Lung microvascular endothelial cell (primary cell): Measurements from ENCODE around the gene INAFM1. TPM values are rescaled to one million over a fixed set of nuclear protein-coding genes. Genes with fewer than 3 reads are reported as not detected.

ENCODE experiments used
- DNase-seq, 2 donors: peaks; one replicate each; pipeline versions ENCODE4 v3.0.0 to v3.0.0-alpha.2; 2010; ENCODE audit warnings: low read depth in 2 of 2
- total RNA-seq: library from RNA; depleted of rRNA; stranded (reverse); fragments of >200 nt; gene quantifications from 2 replicates; pipeline ENCODE4 v1.2.1, GENCODE V29; 2014

Gene INAFM1
- total RNA-seq = 0.65 and 1.2 TPM in 2 replicates

DNA sequence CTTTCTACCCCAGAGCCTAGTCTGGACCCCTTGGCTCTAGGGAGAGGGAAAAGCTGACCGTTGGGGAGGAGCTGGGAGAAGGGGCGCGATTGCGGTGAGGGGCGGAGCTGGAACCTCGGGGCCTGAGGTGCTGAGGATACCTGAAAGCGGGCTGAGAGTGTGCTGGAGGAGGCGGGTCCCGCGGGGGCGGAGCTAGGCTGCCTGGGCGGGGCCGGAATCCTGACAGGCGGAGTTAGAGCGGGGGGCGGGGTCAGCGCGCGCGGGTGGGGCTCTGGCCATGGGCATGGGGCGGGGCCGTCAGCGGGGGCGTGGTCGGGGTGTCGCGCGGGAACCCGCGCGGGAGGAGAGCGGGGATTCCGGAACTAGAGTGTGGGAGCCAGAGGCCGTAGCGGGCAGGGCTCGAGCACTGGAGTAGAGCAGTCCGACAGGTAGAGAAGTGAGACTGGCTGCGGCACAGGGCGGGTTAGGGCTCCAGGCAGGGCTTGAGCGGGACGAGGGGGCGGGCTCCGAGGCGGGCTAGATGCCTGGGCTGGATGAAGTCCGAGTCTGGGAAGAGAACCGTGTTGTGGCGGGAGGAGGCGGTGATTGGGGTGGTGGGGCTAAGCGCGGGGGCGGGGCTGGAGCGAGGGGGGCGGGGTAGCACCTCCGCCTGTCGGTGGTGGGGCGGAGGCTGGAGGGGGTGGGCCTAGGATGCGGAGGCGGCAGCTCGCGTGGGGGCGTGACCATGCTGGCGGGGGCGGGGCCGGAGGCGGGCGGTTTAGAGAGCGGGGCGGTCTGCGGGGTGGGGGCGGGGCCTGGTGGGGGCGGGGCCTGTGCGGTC lies at the start of gene INAFM1:
Gene INAFM1, plus strand, starts transcription at position 815 of the 820 bp plus-strand sequence. CDS start 35 bp downstream, outside the sequence.
- peak; percentile 93 to 97 for DNase-seq

DNA sequence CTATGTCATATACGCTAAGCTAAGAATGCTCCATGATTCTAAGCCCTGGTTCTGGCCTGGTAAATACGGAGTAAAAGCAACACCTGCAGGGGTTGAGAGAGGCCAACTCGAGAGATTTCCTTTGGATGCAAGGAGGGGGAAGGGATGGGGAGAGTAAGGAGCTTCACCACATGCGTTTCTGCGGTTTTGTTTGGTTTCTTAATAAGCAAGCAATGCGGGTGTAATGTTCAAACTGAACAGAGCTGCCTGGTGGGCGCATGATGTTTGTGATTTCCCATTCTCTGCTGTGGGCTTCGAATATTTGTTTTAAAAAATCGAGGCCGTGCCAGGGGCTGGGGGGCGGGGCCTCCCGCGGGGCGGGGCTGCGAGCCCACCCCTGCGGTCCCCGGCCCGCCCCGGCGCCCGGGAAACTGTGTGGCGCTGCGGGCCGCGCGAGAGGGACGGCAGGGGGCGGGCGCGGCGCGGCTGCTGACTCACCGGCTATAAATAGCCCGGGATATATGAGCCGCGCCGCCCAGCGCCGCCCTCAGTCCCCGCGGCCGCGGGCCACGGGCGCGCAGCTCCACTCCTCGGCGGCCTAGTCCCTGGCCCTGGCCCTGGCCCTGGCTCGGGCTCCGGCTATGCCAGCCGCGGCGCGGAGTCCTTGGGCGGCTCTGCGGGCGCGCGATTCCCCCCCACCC lies 48.8 kb upstream of the INAFM1 start:
- DNase-seq = peak; percentile 90 to 92

- DNase-seq = peak; percentile 59 to 60
Measured at GRCh38 chr19:47226426-47227351, 48.0 kb upstream of the INAFM1 start.

DNA sequence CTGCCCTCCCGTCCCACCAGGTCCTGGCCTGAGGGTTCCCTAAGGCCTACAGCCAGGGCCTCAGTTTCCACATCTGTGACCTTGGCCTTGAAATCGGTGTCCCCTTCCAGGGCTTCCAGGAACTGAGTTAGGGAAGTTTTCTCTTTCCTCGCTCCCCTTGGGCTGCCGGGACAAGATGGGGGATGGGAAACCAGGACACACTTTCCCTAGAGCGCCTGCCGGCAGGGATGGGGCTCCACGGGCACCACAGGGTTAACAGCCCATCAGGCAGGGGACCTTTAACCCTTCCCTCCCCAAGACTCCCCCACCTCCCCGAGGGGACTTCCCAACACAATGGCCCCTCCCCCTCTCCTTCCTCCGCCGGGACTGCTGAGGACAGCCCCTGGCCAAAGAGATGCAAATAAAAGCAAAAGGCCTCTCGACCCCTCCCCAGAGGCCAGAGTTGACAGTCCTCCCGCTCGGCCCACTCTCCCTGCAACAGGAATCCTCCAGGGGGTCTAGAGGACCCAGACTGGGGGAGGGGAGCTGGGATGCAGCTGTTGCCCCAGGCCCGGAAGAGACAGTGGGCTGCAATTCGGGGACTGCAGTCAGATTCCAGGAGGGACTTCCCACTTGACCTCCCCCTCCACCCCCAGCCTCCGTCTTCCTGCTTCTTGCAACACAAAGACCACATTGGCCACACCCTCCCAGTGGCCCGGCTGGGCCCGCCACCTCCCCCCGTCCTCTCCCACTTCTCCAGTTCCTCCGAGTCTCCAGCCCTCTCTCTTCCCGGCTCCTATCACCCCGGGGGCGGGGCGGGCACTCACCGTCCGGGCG lies 47.1 kb upstream of the INAFM1 start:
- DNase-seq = peak; percentile 67 to 93

DNA sequence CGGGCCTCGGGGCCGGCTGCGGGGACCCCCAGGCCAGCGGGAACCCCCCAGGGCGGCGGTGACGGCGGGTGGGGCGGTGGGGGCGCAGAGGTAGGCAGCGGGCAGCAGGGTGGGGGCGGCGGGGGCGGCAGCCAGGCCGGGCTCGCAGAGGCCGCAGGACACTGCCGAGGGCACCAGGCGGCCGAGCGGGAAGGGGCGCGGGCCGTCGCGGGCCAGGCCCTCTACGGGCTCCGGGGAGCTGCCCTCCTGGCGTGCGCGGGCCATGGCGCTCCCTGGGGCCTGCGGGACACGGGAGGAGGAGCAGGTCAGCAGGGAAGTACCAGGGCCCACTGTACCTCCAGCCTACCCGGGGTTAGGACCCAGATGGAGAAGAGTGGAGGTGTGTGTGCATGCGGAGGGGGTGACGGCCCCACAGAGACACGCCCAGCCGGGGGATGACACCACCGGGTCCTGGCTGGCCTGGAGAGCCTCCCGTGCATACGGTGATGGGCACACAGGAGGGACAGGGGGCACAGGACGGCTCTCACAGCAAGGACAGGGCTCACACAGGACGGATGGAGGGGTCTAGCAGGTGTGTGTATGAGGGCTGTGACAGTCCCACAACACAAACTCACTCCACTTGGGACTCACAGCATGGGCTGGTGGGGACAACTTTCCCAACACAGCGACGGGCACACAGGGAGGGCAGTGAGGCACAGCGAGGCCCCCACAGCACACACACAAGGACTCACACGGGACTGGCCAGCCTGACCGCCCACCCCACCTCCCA lies 46.3 kb upstream of the INAFM1 start:
- peak; percentile 49 to 62 for DNase-seq

- peak; percentile 58 to 64 for DNase-seq
Measured at GRCh38 chr19:47228937-47229675, 45.6 kb upstream of the INAFM1 start.

DNA sequence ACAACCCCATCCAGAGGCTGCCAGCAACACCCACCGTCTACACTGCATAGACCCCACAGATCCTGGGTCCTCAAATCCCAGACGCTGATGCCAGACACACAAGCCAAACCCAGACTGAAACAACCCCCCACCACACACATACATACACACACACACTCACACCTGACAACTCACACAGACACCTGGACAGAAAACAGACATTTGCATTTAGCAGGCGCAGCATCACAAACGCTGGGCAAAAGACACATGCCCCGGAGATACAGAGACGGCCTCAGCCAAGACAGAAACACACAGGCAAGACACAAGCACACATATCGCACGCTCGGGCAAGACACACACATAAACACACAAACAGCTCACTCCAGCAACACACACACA lies 45.0 kb upstream of the INAFM1 start:
- DNase-seq = peak in 1 of 2 donors; percentile 39

DNA sequence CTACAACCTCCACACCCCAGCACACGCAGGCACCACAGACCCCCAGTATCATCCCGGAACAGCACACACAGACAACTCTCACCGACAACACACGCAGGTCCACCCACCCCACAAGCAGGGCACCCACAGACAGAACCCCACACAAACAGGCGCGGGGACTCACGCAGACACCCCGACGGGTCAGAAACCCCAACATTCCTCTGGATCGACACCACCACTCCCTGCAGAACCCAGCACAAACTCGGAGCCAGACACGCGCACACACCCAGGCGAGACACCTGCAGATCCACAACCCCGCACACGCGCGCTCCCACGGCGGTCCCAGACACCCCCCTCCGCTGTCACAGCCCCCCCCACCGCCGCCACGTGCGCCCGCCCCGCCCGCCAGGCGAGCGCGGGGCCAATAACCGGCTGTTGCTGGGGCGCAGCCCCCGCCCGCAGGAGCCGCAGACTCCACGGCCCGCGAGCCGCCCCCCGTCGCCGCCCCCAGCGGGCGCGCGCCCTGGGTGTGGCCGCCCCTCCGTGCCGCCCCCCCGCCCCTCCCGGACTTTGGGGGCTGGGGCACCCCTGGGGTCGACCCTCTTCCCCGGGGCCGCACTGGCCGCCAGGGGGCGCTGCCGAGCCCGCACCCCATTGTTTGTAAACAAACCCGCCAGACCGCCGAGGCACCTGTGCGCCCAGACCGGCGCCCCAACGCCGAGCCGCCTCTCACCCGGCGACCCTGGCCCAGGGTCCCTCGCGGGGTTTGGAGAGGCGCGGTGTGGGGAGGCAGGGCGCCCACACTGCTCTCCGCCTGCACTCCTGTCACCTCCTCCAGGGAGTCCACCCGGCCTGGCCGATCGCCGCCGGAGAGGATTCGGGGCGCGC lies 44.4 kb upstream of the INAFM1 start:
- DNase-seq = peak; percentile 62 to 71

DNA sequence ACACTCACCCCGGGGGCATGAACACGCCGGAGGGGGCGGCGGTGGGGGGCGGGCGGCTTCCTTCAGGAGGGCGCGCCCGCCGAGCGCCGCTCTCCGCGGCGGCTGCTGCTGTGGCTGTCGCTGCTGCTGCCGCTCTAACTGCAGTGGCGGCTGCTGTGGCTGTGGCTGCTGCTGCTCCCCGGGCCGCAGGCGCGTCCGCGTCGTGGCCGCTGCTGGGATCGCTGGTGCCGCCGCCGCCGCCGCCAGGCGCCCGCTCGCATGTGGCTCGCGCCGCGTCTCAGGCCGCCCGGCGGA lies 43.8 kb upstream of the INAFM1 start, which contains the start of gene BBC3:
Gene BBC3, minus strand, starts transcription at position 279 of the 294 bp plus-strand sequence. CDS start 2,768 bp downstream, outside the sequence.
- no peak for DNase-seq

DNA sequence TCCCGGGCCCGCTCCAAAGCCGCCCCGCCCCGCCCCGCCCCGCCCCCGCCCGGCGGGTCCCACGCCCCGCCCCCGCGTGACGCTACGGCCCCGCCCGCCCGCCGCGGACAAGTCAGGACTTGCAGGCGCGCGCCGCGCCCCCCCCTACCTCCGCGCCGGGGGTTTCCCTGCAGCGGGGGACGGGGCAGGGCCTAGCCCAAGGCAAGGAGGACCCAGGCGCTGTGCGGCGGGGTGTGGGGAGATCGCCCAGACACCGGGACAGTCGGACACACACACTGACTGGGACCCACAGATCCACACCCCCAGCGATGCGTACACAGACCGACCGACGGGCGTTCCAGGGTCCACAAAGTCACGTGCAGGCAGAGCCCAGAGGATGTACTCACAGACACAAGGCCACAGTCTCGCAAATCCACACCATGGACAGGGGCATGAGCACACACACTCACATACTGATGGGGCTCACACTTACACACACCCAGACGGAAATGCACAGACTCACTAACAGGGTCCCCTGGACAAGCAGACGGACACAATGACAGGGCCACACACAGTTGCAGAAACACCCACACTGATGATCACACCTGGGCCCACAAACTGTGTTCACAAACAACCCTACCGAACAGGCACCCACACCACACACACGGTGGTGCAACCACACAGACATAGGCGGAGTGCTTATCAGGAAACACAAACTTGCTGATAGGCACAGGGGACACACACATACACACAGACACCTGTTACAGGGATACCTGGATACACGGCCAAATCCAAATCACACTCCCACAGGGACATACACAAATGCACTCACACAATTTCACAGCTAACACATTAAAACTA lies 43.2 kb upstream of the INAFM1 start:
- peak; percentile 91 to 95 for DNase-seq

- DNase-seq = peak; percentile 72 to 86
Measured at GRCh38 chr19:47232422-47233211, 42.1 kb upstream of the INAFM1 start.

- no peak for DNase-seq
Measured at GRCh38 chr19:47236072-47236675, 38.5 kb upstream of the INAFM1 start.

DNA sequence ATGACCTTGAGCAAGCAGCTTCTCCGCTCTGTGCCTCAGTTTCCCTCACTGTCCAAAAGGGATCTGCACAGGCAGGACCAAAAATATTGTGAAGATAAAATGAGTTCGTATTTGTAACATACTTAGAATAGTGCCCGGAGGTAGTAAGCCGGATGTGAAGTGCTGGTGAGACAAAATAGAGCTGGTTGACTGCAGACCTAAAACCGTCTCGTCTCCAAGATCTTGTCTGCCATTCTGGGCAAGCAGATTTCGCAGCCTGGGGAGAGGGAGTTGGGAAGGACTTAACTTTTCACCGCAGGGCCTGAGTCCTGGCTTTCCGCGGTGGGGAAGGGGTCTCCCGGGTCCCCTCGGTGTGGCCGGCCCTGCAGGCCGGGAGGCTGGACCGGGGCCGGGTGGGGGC lies 35.5 kb upstream of the INAFM1 start:
- no peak for DNase-seq

DNA sequence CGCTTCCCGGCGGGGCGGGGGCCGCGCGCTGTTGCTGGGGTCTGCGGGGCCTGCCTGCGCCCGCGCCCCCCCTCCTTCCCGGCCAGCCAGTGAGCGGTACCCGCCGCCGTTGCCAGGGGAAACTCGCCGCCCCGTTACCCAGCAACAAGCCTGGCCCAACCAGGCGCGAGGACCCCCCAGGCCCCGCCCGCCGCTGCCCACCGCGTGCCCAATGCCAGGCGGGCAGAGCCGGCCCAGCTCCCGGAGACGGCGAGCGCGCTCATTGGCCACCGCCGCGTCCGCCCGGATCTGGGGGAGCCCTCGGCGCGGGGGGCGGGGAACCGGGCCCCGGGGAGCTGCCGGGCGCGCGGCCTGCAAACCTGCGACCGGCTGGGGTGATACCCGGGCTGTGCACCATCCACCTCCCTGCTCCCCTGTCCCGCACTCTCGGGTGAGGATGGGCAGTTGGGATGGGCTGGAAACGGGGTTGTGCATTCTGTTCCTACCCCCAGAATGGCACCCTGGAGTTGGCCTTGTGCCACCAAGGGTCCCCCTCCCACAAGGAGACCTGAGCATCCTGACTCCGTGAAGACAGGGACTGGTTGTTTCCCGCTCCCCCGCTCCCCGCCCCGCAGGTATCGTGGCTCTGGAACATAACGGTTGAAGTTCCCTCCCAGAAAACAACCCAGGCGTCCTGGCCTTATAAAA lies 34.9 kb upstream of the INAFM1 start:
- DNase-seq = peak; percentile 54 to 71

- DNase-seq = no peak
Measured at GRCh38 chr19:47240556-47240955, 34.1 kb upstream of the INAFM1 start.
